Heart left ventricle (tissue), 16 donors: Measurements from ENCODE around the gene PADI2. TPM values are rescaled to one million over a fixed set of nuclear protein-coding genes. Genes with fewer than 3 reads are reported as not detected.

ENCODE experiments used
- ATAC-seq, 4 donors: fragments of 200-7000 bp; cut with Tn5 transposase; one replicate each; pipeline ENCODE4 v1.9.1; 2020 to 2022; ENCODE audit warnings: moderate library complexity in 4 of 4, mild to moderate bottlenecking in 3 of 4, moderate number of reproducible peaks in 1 of 4
- DNase-seq, 5 donors: peaks; one replicate each; pipeline ENCODE4 v3.0.0-alpha.2; 2020
- H3K27ac ChIP-seq, 12 donors: fragments of 200-600 bp; sonication (generic) in 4 of 12; one replicate each; pipeline versions ENCODE4 v1.5.0 to v1.8.0; 2016 to 2022; ENCODE audit warnings: mild to moderate bottlenecking in 2 of 12
- H3K27me3 ChIP-seq, 9 donors: fragments of 200-600 bp; sonication (generic) in 2 of 9; one replicate each; pipeline versions ENCODE4 v1.5.1 to v1.8.0; 2016 to 2022; ENCODE audit warnings: mild to moderate bottlenecking in 3 of 9
- H3K36me3 ChIP-seq, 9 donors: fragments of 200-600 bp; sonication (generic) in 2 of 9; one replicate each; pipeline versions ENCODE4 v1.5.0 to v1.8.0; 2018 to 2022; ENCODE audit warnings: mild to moderate bottlenecking in 2 of 9
- H3K4me1 ChIP-seq, 12 donors: fragments of 200-600 bp; sonication (generic) in 4 of 12; one replicate each; pipeline versions ENCODE4 v1.5.0 to v1.8.0; 2016 to 2022; ENCODE audit warnings: mild to moderate bottlenecking in 3 of 12
- H3K4me3 ChIP-seq, 12 donors: fragments of 200-600 bp; sonication (generic) in 4 of 12; one replicate each; pipeline versions ENCODE4 v1.5.0 to v1.8.0; 2017 to 2022; ENCODE audit warnings: mild to moderate bottlenecking in 9 of 12, moderate library complexity in 4 of 12
- H3K9me3 ChIP-seq, 12 donors: fragments of 200-600 bp; sonication (generic) in 4 of 12; one replicate each; pipeline versions ENCODE4 v1.5.0 to v1.8.0; 2016 to 2022; ENCODE audit warnings: mild to moderate bottlenecking in 1 of 12
- CTCF ChIP-seq, 12 donors: fragments of 200-600 bp; sonication (generic) in 4 of 12; IDR thresholded peaks; one replicate each; pipeline versions ENCODE4 v1.5.0 to v1.8.0; 2018 to 2022; ENCODE audit warnings: antibody characterized with exemption in 12 of 12, mild to moderate bottlenecking in 5 of 12
- POLR2A ChIP-seq, 2 donors: fragments of 450-650 bp; IDR thresholded peaks; one replicate each; pipeline ENCODE4 v1.6.1; 2017; ENCODE audit warnings: antibody characterized with exemption in 2 of 2, mild to moderate bottlenecking in 2 of 2, moderate library complexity in 2 of 2
- WGBS, 4 donors: extraction: QIAGEN DNeasy Blood & Tissue Kit in 2 of 4; methylation state at CpG; one replicate each; pipeline versions ENCODE4 v1.1.5 to v1.1.7; 2013 to 2018; 5-methylcytosine and 5-hydroxymethylcytosine counted together
- intact Hi-C, 10 donors: fragments of 100-400 bp; cut with DNase I; formaldehyde crosslinking; loops; one replicate each; pipeline versions ENCODE4 v1.11.1 to v1.14.2; 2022
- polyA plus RNA-seq, 2 donors: library from polyadenylated mRNA; stranded (reverse); fragments of 200-250 nt; gene quantifications; one replicate each; pipeline ENCODE4 v1.2.3, GENCODE V29; 2013
- total RNA-seq, 9 donors: library from RNA; depleted of rRNA in 2 of 9; stranded (reverse); fragments of >200 nt in 2 of 9; fragmentation: NEBNext Ultra II Directional in 3 of 9; extraction: Animal tissue kit (Norgen Biotek cat#: 25700) in 3 of 9; gene quantifications; one replicate each; pipeline versions ENCODE4 v1.1.0 to v1.2.4, GENCODE V29; 2016 to 2023
- donor health status: ischemic (EF 13 %, LVEDD 7.1; RV severe dilation, severe dysfunction).
- donor health status: healthy with polysubstance abuse.
- donor health status: DM: no; HTN: yes; CAD: no.
- donor health status: DM: no; HTN: no; CAD: no.
- donor health status: ischemic (EF 25% LVEDD 6.9; RV normal size, moderate dysfunction).
- donor health status: ischemic (EF 25% LVEDD 5.7; RV mildly dilated, moderate dysfunction).
- donor health status: healthy.
- donor health status: DM: yes; HTN: yes; CAD: no.
- donor health status: ischemic (EF 35%, LVEDD 5.7; RV mildly dilated, moderate dysfunction).
- donor health status: nonischemic (EF 11% LVEDD 7.7; RV severe dilation, severe dysfunction).
- donor health status: DM: yes; HTN: yes; CAD: no.
- donor health status: PGD.
- donor health status: ischemic (EF 29% LVEDD 5.4; RV normal size, mild dysfunction).
- donor health status: nonischemic (EF 23%, LVEDD 6.1; RV moderate dilation, normal function).

Gene PADI2
- total and polyA plus RNA-seq, 11 donors, result 0.08 to 2.0 (median 0.49) TPM

GRCh38 chr1:17167041-17167785 lies 48.0 kb upstream of the PADI2 start:
- intact Hi-C loops, result no loop called here
- Histone ChIP-seq H3K27me3 (peaks cover 0 to 13% (median 0%) of the 10 kb centered on the region in 9 donors), H3K36me3 (no peaks in the 10 kb centered on the region), H3K27ac (no peak overlapping the region), H3K4me1 (no peaks in the 10 kb centered on the region), H3K4me3 (no peak overlapping the region), H3K9me3 (no peaks in the 10 kb centered on the region)
- no peak for ATAC-seq
- 11 to 14% (median 12%) methylated on average over 3 to 4 of the region's 4 CpGs for WGBS, 4 donors
- DNase-seq, result no peak
- no peak for TF ChIP-seq POLR2A (IDR thresholded peaks at IDR 0.05)
- TF ChIP-seq CTCF (IDR thresholded peaks at IDR 0.05), result no peak

DNA sequence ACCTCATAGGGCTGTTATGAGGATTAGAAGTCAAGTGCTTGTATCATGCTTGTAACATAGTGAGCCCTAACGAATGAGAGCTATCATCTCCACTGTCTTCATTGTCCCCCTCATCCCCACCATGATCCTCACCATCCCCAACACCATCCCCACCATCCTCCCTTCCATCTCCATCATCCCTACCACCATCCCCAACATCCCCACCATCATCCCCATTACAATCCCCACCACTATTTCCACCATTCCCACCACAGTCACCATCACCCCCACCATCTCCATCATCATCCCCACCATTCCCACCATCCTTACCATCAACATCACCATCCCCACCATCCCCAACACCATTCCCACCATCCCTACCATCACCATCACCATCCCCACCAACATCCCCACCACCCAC lies 46.6 kb upstream of the PADI2 start:
- intact Hi-C loops, result no loop called here
- 50 to 71% (median 63%) methylated on average over 1 of the region's 1 CpG for WGBS, 4 donors
- no peak overlapping the region for H3K27ac ChIP-seq
- H3K4me1 ChIP-seq, result no peaks in the 10 kb centered on the region
- H3K27me3 ChIP-seq, result peaks cover 0 to 13% (median 0%) of the 10 kb centered on the region in 9 donors
- ATAC-seq (no peak), DNase-seq (no peak)
- no peak overlapping the region for H3K4me3 ChIP-seq
- no peak for TF ChIP-seq CTCF (IDR thresholded peaks at IDR 0.05)
- no peak for TF ChIP-seq POLR2A (IDR thresholded peaks at IDR 0.05)
- peaks cover 0 to 2% (median 0%) of the 10 kb centered on the region in 12 donors for H3K9me3 ChIP-seq
- H3K36me3 ChIP-seq, result no peaks in the 10 kb centered on the region

GRCh38 chr1:17163789-17164666 lies 44.8 kb upstream of the PADI2 start:
- Histone ChIP-seq H3K9me3 (peaks cover 0 to 2% (median 0%) of the 10 kb centered on the region in 12 donors), H3K27me3 (peaks cover 0 to 13% (median 0%) of the 10 kb centered on the region in 9 donors), H3K4me1 (no peaks in the 10 kb centered on the region), H3K27ac (no peak overlapping the region), H3K4me3 (no peak overlapping the region), H3K36me3 (no peaks in the 10 kb centered on the region)
- TF ChIP-seq CTCF (IDR thresholded peaks at IDR 0.05) (no peak), POLR2A (IDR thresholded peaks at IDR 0.05) (no peak)
- no peak for ATAC-seq
- 71 to 78% (median 75%) methylated on average over 10 to 16 of the region's 16 CpGs for WGBS, 4 donors
- intact Hi-C loops, result no loop called here
- DNase-seq, result no peak

DNA sequence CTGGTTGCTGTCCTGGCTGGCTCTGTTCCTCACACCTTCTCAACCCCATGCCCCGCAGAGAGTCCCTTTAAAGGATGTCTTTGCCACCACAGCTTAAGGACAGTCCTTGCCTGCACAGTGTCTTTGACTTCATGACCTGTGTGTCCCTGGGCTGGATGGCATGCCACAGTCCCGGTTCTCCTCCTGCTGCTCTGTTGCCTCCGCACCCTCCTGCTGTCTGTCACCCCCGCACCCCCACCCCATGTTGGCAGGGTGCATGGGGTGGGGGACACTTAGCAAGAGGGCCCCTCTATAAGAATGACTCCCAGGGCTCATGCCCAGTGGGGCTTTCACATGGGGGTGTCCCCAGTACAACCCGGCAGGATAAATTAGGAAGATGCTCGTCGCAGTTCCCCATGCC lies 44.1 kb upstream of the PADI2 start:
- Histone ChIP-seq H3K4me3 (no peak overlapping the region), H3K27me3 (peaks cover 0 to 13% (median 0%) of the 10 kb centered on the region in 9 donors), H3K4me1 (no peaks in the 10 kb centered on the region), H3K9me3 (peaks cover 0 to 2% (median 0%) of the 10 kb centered on the region in 12 donors), H3K36me3 (no peaks in the 10 kb centered on the region), H3K27ac (no peak overlapping the region)
- ATAC-seq (no peak), DNase-seq (no peak)
- intact Hi-C loops, result no loop called here
- TF ChIP-seq POLR2A (IDR thresholded peaks at IDR 0.05) (no peak), CTCF (IDR thresholded peaks at IDR 0.05) (no peak)
- WGBS, 4 donors, result 85 to 92% (median 89%) methylated on average over 6 to 7 of the region's 7 CpGs
